ENCODE results near the gene C1QA.

DNA sequence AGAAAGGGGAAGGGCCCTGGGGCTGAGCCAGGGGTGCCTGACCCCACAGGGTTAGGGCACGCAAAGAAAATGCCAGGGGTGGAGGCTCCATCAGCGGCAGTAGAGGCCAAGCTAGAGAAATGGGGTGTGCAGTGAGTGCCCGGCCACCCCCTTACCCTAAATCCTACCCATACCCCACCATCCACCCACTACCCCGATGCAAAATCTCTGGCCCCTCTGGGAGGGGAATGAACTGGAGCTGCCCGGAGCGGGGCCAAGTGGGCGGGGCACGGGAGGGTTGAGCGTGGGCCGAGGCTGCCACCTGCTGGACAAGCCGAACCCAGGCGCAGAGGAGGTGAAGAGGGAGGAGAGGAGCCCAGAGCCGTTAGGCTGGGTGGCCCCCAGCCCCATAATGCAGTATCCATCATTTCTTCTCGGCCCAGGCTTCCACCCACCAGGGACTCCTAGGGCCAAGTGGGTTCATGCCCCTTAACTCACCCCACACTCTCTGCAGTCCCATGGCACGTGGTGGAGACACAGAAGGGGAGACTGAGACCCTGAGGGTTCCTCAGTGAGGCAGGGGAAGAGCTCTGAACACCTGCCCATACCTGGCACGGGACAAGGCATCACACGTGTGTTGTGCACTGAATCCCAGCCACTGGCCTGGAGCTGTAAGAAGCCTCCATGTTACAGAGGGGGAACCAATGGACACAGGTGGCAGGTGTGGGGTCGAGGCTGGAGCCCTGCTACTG, 5.6 kb downstream of the C1QA start:
- TF ChIP-seq, protein P1, sequence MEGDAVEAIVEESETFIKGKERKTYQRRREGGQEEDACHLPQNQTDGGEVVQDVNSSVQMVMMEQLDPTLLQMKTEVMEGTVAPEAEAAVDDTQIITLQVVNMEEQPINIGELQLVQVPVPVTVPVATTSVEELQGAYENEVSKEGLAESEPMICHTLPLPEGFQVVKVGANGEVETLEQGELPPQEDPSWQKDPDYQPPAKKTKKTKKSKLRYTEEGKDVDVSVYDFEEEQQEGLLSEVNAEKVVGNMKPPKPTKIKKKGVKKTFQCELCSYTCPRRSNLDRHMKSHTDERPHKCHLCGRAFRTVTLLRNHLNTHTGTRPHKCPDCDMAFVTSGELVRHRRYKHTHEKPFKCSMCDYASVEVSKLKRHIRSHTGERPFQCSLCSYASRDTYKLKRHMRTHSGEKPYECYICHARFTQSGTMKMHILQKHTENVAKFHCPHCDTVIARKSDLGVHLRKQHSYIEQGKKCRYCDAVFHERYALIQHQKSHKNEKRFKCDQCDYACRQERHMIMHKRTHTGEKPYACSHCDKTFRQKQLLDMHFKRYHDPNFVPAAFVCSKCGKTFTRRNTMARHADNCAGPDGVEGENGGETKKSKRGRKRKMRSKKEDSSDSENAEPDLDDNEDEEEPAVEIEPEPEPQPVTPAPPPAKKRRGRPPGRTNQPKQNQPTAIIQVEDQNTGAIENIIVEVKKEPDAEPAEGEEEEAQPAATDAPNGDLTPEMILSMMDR (IDR thresholded peaks at IDR 0.05), result peak; percentile 80 to 93 (median 91)
- no peak for TF ChIP-seq POLR2A (IDR thresholded peaks at IDR 0.05)
